Spleen (tissue), 7 donors: ENCODE measurements around the gene GGCX.
"Not testable (repeated sequence)": the region's sequence is repeated elsewhere in the genome, so short reads cannot be mapped to it uniquely, and the experiment has no call there.

Experiments
- POLR2A ChIP-seq, 3 donors: fragments of 450-650 bp; IDR thresholded peaks; one replicate each; pipeline ENCODE4 v1.5.1; 2017; ENCODE audit warnings: antibody characterized with exemption in 3 of 3, mild to moderate bottlenecking in 1 of 3
- TF ChIP-seq, protein P1 (sequence below), 11 experiments: fragments of 200-600 bp in 7 of 11; fragments of 450-650 bp in 4 of 11; sonication (generic) in 4 of 11; IDR thresholded peaks in 8 of 11; conservative IDR thresholded peaks in 3 of 11; 1 replicate in 7 of 11; 2 replicates in 4 of 11; pipeline versions ENCODE4 v1.4.0 to v1.8.0; 2016 to 2021; ENCODE audit warnings: antibody characterized with exemption in 11 of 11, inconsistent platforms in 4 of 11, mild to moderate bottlenecking in 1 of 11
- donor health status: DM: no; HTN: no; CAD: no; lungs with moderate emphysema.
- donor health status: DM: no; HTN: no; CAD: no.
- donor health status: DM: no; HTN: no; CAD: no.

- TF ChIP-seq, protein P1, sequence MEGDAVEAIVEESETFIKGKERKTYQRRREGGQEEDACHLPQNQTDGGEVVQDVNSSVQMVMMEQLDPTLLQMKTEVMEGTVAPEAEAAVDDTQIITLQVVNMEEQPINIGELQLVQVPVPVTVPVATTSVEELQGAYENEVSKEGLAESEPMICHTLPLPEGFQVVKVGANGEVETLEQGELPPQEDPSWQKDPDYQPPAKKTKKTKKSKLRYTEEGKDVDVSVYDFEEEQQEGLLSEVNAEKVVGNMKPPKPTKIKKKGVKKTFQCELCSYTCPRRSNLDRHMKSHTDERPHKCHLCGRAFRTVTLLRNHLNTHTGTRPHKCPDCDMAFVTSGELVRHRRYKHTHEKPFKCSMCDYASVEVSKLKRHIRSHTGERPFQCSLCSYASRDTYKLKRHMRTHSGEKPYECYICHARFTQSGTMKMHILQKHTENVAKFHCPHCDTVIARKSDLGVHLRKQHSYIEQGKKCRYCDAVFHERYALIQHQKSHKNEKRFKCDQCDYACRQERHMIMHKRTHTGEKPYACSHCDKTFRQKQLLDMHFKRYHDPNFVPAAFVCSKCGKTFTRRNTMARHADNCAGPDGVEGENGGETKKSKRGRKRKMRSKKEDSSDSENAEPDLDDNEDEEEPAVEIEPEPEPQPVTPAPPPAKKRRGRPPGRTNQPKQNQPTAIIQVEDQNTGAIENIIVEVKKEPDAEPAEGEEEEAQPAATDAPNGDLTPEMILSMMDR (IDR thresholded peaks at IDR 0.05 in 8 of 11, conservative IDR thresholded peaks at IDR 0.05 in 3 of 11): not testable (repeated sequence)
- not testable (repeated sequence) for TF ChIP-seq POLR2A (IDR thresholded peaks at IDR 0.05)
Observed at GRCh38 chr2:85560403-85560726, 928 bp downstream of the GGCX start.
